Measurements from ENCODE around the gene CALM3.

GRCh38 chr19:46602392-46603194, 1.5 kb downstream of the CALM3 start:
- TF ChIP-seq SUZ12 (IDR thresholded peaks at IDR 0.05; ENCODE audit: extremely low read depth, insufficient read depth, insufficient read length) (no peak), ZNF274 (IDR thresholded peaks at IDR 0.05; ENCODE audit: low read depth, low read length) (no peak)
